ENCODE results near the gene CHCHD6. TPM values are rescaled to one million over a fixed set of nuclear protein-coding genes. Genes with fewer than 3 reads are reported as not detected.

Gene CHCHD6
- total and polyA plus RNA-seq, 2 of the 4 experiments (the other 2 are of a cell fraction) = 18.8 to 28.9 TPM

GRCh38 chr3:126934031-126934531, 230.0 kb downstream of the CHCHD6 start:
- DNase-seq (peak; percentile 69), ATAC-seq (ENCODE audit: low read depth) (peak; percentile 66)
- H3K9ac ChIP-seq (ENCODE audit: low read depth, low read length) = no peak overlapping the region
- H3K36me3 ChIP-seq (ENCODE audit: control insufficient read depth, insufficient read depth, low read length) = no peaks in the 10 kb centered on the region
- H3K4ac ChIP-seq (ENCODE audit: low read depth, low read length) = peak overlapping the region; percentile 73
- TF ChIP-seq USF2 (IDR thresholded peaks at IDR 0.05; ENCODE audit: low read depth, low read length) = no peak
- TF ChIP-seq FOS (IDR thresholded peaks at IDR 0.05; ENCODE audit: low read depth, low read length) = no peak
- no peak for TF ChIP-seq ELK1 (IDR thresholded peaks at IDR 0.05; ENCODE audit: borderline replicate concordance, low read depth, low read length)
- no peak for TF ChIP-seq SMC3 (IDR thresholded peaks at IDR 0.05; ENCODE audit: low read depth, low read length)
- TF ChIP-seq CEBPB (IDR thresholded peaks at IDR 0.05; ENCODE audit: low read depth, low read length) = no peak
- no peak for TF ChIP-seq MXI1 (IDR thresholded peaks at IDR 0.05; ENCODE audit: borderline replicate concordance, low read depth, low read length)
- no peak for TF ChIP-seq POLR2A (IDR thresholded peaks at IDR 0.05; ENCODE audit: low read depth, low read length)
- TF ChIP-seq MAZ (IDR thresholded peaks at IDR 0.05; ENCODE audit: borderline replicate concordance, low read depth, low read length) = no peak
- no peak for TF ChIP-seq BHLHE40 (IDR thresholded peaks at IDR 0.05; ENCODE audit: low read depth, low read length)
- no peak for TF ChIP-seq RCOR1 (IDR thresholded peaks at IDR 0.05; ENCODE audit: insufficient replicate concordance, low read length)
- TF ChIP-seq MAFK (IDR thresholded peaks at IDR 0.05; ENCODE audit: low read depth, low read length) = no peak
- no peak for TF ChIP-seq CHD1 (IDR thresholded peaks at IDR 0.05; ENCODE audit: low read depth, low read length)
- TF ChIP-seq CTCF (conservative IDR thresholded peaks at IDR 0.05; ENCODE audit: low read depth, low read length) = no peak
- no peak for TF ChIP-seq NFE2L2 (IDR thresholded peaks at IDR 0.05; ENCODE audit: low read depth, low read length)
- TF ChIP-seq RAD21 (IDR thresholded peaks at IDR 0.05; ENCODE audit: low read length) = no peak
- no peak for TF ChIP-seq RFX5 (IDR thresholded peaks at IDR 0.05; ENCODE audit: low read depth, low read length)
- dilution Hi-C loops (cut with HindIII; ENCODE audit: low sequenced_read_pairs, unreplicated experiment) (no loop called here), in situ Hi-C loops (cut with MboI; ENCODE audit: low sequenced_read_pairs) (no loop called here), intact Hi-C loops (cut with micrococcal nuclease) (no loop called here)
- no peaks in the 10 kb centered on the region for H3K9me3 ChIP-seq (ENCODE audit: control insufficient read depth, insufficient read depth, low read length)
- H4K91ac ChIP-seq (ENCODE audit: insufficient read depth, low read depth, low read length) = no peak overlapping the region
- WGBS, 2 experiments (ENCODE audit: extremely low coverage in 2 of 2, insufficient read length in 1 of 2) = no CpG with 5 or more reads among the region's 4 CpGs
- peak overlapping the region; percentile 54; the same call in 1 of the 2 replicates for H3K14ac ChIP-seq (replicated peaks; ENCODE audit: low read depth, low read length)
- peak overlapping the region; percentile 73 for H3K4me2 ChIP-seq (ENCODE audit: low read depth, low read length)
- H2BK15ac ChIP-seq (ENCODE audit: low read depth, low read length) = no peak overlapping the region
- no peak overlapping the region for H2AK9ac ChIP-seq (replicated peaks; ENCODE audit: low read depth, low read length, poor library complexity)
- no TSS peak for BruUV-seq (replicated peaks)
- no peak overlapping the region for H2AK5ac ChIP-seq (ENCODE audit: low read depth, low read length)
- peaks cover 36% of the 10 kb centered on the region for H3K9me1 ChIP-seq (ENCODE audit: insufficient read depth, low read length)
- H3K79me1 ChIP-seq (ENCODE audit: low read depth in 1 of 2, low read length in 2 of 2) = 0 out of 4 replicates have a peak, but pooled peaks cover 0 to 6% of the 10 kb centered on the region in 2 experiments
- H4K5ac ChIP-seq (ENCODE audit: low read depth, low read length) = 0 out of 2 replicates have a peak overlapping the region, but pooled peaks have one; percentile 77
- no peak overlapping the region for H3K56ac ChIP-seq (ENCODE audit: extremely low read depth, insufficient read depth, low read length)
- no peak overlapping the region for H3K4me3 ChIP-seq (ENCODE audit: insufficient read depth, low read depth, low read length)
- H4K20me1 ChIP-seq (ENCODE audit: insufficient read depth, low read length) = no peaks in the 10 kb centered on the region
- H2BK20ac ChIP-seq (ENCODE audit: low read depth, low read length) = peak overlapping the region; percentile 53; the same call in 1 of the 2 replicates
- H4K8ac ChIP-seq (ENCODE audit: low read depth in 2 of 2, low read length in 2 of 2) = peak overlapping the region in 1 of 2 experiments; percentile 45; a peak in 1 of 4 replicates
- peaks cover 25% of the 10 kb centered on the region for H3K4me1 ChIP-seq (ENCODE audit: control insufficient read depth, insufficient read depth, low read length)
- ChIA-PET POLR2A (ENCODE audit: unreplicated experiment) (no interaction called here), CTCF (no interaction called here)
- H3K23ac ChIP-seq (ENCODE audit: low read depth, low read length) = peak overlapping the region; percentile 29; the same call in 1 of the 2 replicates
- H3K18ac ChIP-seq (ENCODE audit: low read depth, low read length) = no peak overlapping the region
- H2BK120ac ChIP-seq (ENCODE audit: low read depth, low read length) = peak overlapping the region; percentile 69
- H3K27ac ChIP-seq (ENCODE audit: insufficient read depth, low read length) = peak overlapping the region; percentile 58; the same call in 1 of the 2 replicates
- H3K27me3 ChIP-seq (ENCODE audit: control insufficient read depth, insufficient read depth, low read length) = no peaks in the 10 kb centered on the region
- no peak overlapping the region for H2AFZ ChIP-seq (replicated peaks; ENCODE audit: low read length, poor library complexity)
- H2BK5ac ChIP-seq (ENCODE audit: low read depth, low read length, poor library complexity, severe bottlenecking) = peak overlapping the region; percentile 40

Measured in IMR-90 (cell line).